SK-N-MC (cell line): ENCODE measurements around the gene GRB2.

Experiments used
- EZH2 ChIP-seq: fragments of 200-600 bp; sonication (generic); IDR thresholded peaks from one replicate; pipeline ENCODE4 v1.6.1; 2017; ENCODE audit warnings: antibody characterized with exemption
- POLR2AphosphoS5 ChIP-seq: IDR thresholded peaks from 2 replicates; pipeline ENCODE4 v1.6.1; 2012; ENCODE audit warnings: mild to moderate bottlenecking, low read depth, low read length, borderline replicate concordance

DNA sequence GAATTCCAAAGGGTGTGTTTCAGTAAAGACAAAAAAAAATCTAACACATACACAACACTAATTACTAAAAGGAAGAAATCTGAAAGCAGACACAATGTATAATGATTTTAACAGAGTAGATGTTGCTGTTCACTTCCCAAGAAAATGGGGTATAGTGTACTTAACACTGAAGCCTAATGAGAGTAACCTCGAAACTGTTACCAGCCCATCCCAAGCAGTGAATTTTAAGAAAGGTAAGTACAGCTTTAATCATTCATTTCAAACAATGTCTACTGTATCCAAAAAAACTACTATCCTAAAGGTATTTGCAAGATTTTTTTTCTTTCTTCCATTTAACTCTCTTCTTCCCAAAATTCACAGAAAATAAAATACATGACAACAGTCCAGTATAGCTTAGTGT is 8.3 kb downstream of the GRB2 start:
- TF ChIP-seq POLR2AphosphoS5 (no peak), EZH2 (no peak)
